Natural killer cell (primary cell): ENCODE data around the gene IFI6. TPM values are rescaled to one million over a fixed set of nuclear protein-coding genes. Genes with fewer than 3 reads are reported as not detected.

Source experiments
- ATAC-seq, 3 donors: fragments of 150-1000 bp in 2 of 3; fragments of 200-7000 bp in 1 of 3; cut with Tn5 transposase; 1 replicate in 1 of 3; 2 replicates in 2 of 3; pipeline ENCODE4 v1.10.0; 2021; ENCODE audit warnings: mild to moderate bottlenecking in 2 of 3, moderate library complexity in 2 of 3
- DNase-seq, 2 donors: peaks; one replicate each; pipeline versions ENCODE4 v3.0.0 to v3.0.0-alpha.2; 2013 to 2021; ENCODE audit warnings: mixed read lengths in 1 of 2
- H3K27ac ChIP-seq: one replicate; pipeline ENCODE4 v1.5.1; 2013; ENCODE audit warnings: mild to moderate bottlenecking, low read length
- H3K27me3 ChIP-seq: one replicate; pipeline ENCODE4 v1.6.1; 2013; ENCODE audit warnings: low read length; ENCODE audit not compliant: control insufficient read depth, insufficient read depth
- H3K36me3 ChIP-seq: one replicate; pipeline ENCODE4 v1.6.1; 2013; ENCODE audit warnings: low read length; ENCODE audit not compliant: control insufficient read depth, insufficient read depth
- H3K4me1 ChIP-seq: one replicate; pipeline ENCODE4 v1.6.1; 2013; ENCODE audit warnings: low read length; ENCODE audit not compliant: control insufficient read depth, insufficient read depth
- H3K4me3 ChIP-seq: one replicate; pipeline ENCODE4 v1.5.1; 2013; ENCODE audit warnings: low read length
- H3K9me3 ChIP-seq: one replicate; pipeline ENCODE4 v1.6.1; 2013; ENCODE audit warnings: low read length; ENCODE audit not compliant: control insufficient read depth, insufficient read depth
- H3K27ac Mint-ChIP-seq, 2 donors: one replicate each; pipeline ENCODE4 v1.8.0; 2022; ENCODE audit warnings: mild to moderate bottlenecking in 2 of 2, mixed read lengths in 2 of 2, moderate library complexity in 1 of 2
- H3K27me3 Mint-ChIP-seq, 2 donors: one replicate each; pipeline ENCODE4 v1.8.0; 2022; ENCODE audit warnings: low read depth in 2 of 2, mixed read lengths in 2 of 2
- H3K36me3 Mint-ChIP-seq: one replicate; pipeline ENCODE4 v1.8.0; 2022; ENCODE audit warnings: mixed read lengths
- H3K4me1 Mint-ChIP-seq, 2 donors: one replicate each; pipeline ENCODE4 v1.8.0; 2022; ENCODE audit warnings: mixed read lengths in 2 of 2
- H3K4me3 Mint-ChIP-seq: one replicate; pipeline ENCODE4 v1.8.0; 2022; ENCODE audit warnings: mild to moderate bottlenecking, moderate library complexity, mixed read lengths
- H3K9me3 Mint-ChIP-seq, 2 donors: one replicate each; pipeline ENCODE4 v1.8.0; 2022; ENCODE audit warnings: mixed read lengths in 2 of 2
- CTCF ChIP-seq: fragments of 200-600 bp; IDR thresholded peaks from one replicate; pipeline ENCODE4 v1.8.0; 2022; ENCODE audit warnings: antibody characterized with exemption
- WGBS: methylation state at CpG from one replicate; pipeline ENCODE4 v1.1.7; 2013; ENCODE audit warnings: missing lambda C conversion rate; ENCODE audit not compliant: insufficient coverage; 5-methylcytosine and 5-hydroxymethylcytosine counted together
- intact Hi-C: fragments of 100-400 bp; cut with micrococcal nuclease; formaldehyde crosslinking; loops from one replicate; pipeline ENCODE4 v1.14.2; 2022
- total RNA-seq, 4 donors: library from RNA; stranded (reverse); fragments of 120-200 nt in 1 of 4; gene quantifications; one replicate each; pipeline versions ENCODE4 v1.2.3 to v1.2.4, GENCODE V29; 2013 to 2022

The IFI6 gene
- total RNA-seq, 3 donors from 2014 or later (not counting 1 experiment from before 2014, with no cell fraction given): 26.7 to 36.0 (median 34.8) TPM

GRCh38 chr1:27638047-27638734, 33.8 kb downstream of the IFI6 start:
- Histone ChIP-seq H3K27me3 (no peaks in the 10 kb centered on the region), H3K9me3 (no peaks in the 10 kb centered on the region), H3K36me3 (no peaks in the 10 kb centered on the region), H3K4me1 (peaks cover 39% of the 10 kb centered on the region), H3K4me3 (no peak overlapping the region), H3K27ac (no peak overlapping the region)
- no peaks in the 10 kb centered on the region for H3K9me3 Mint-ChIP-seq
- no peak overlapping the region for H3K4me3 Mint-ChIP-seq
- peaks cover 14 to 49% of the 10 kb centered on the region in 2 donors for H3K4me1 Mint-ChIP-seq
- WGBS: 81% methylated on average over 4 of the region's 5 CpGs
- H3K36me3 Mint-ChIP-seq: no peaks in the 10 kb centered on the region
- intact Hi-C loops: no loop called here
- ATAC-seq (no peak), DNase-seq (no peak)
- TF ChIP-seq CTCF: no peak
- H3K27ac Mint-ChIP-seq: peak overlapping the region; percentile 15 to 51
- no peaks in the 10 kb centered on the region for H3K27me3 Mint-ChIP-seq

- DNase-seq (no peak), ATAC-seq (no peak)
- Histone ChIP-seq H3K36me3 (no peaks in the 10 kb centered on the region), H3K27ac (peak overlapping the region; percentile 94), H3K4me1 (peaks cover 65% of the 10 kb centered on the region), H3K9me3 (no peaks in the 10 kb centered on the region), H3K4me3 (peak overlapping the region; percentile 3), H3K27me3 (no peaks in the 10 kb centered on the region)
- no peaks in the 10 kb centered on the region for H3K9me3 Mint-ChIP-seq
- intact Hi-C loops: no loop called here
- H3K4me1 Mint-ChIP-seq: peaks cover 40 to 76% of the 10 kb centered on the region in 2 donors
- peak overlapping the region; percentile 78 for H3K4me3 Mint-ChIP-seq
- no peak for TF ChIP-seq CTCF
- WGBS: 82% methylated on average over 11 of the region's 11 CpGs
- peak overlapping the region; percentile 89 to 92 for H3K27ac Mint-ChIP-seq
- H3K36me3 Mint-ChIP-seq: no peaks in the 10 kb centered on the region
- H3K27me3 Mint-ChIP-seq: no peaks in the 10 kb centered on the region
Measured at GRCh38 chr1:27635396-27636142, 36.4 kb downstream of the IFI6 start.

GRCh38 chr1:27634985-27635367, 37.0 kb downstream of the IFI6 start, which contains the start of gene FGR:
Gene FGR, minus strand, starts transcription at chr1:27635185. Its CDS starts 11,269 bp downstream, at chr1:27623916.
- Histone ChIP-seq H3K4me1 (peaks cover 71% of the 10 kb centered on the region), H3K9me3 (no peaks in the 10 kb centered on the region), H3K27me3 (no peaks in the 10 kb centered on the region), H3K4me3 (peak within 1 kb of the TSS; percentile 71), H3K27ac (peak within 1 kb of the TSS; percentile 94), H3K36me3 (no peaks in the 10 kb centered on the region)
- Mint-ChIP-seq H3K4me1 (peaks cover 45 to 80% of the 10 kb centered on the region in 2 donors), H3K9me3 (no peaks in the 10 kb centered on the region), H3K27me3 (no peaks in the 10 kb centered on the region), H3K4me3 (peak within 1 kb of the TSS; percentile 86), H3K27ac (peak within 1 kb of the TSS; percentile 89 to 92), H3K36me3 (no peaks in the 10 kb centered on the region)
- no peak for DNase-seq
- peak in 2 of 3 donors; percentile 13 to 32 for ATAC-seq
- no peak for TF ChIP-seq CTCF
- 17% methylated on average over 25 of the region's 28 CpGs for WGBS
- intact Hi-C loops: no loop called here
